HG02884 (cell line): ENCODE measurements around the gene QPCTL.

ENCODE experiments used
- ATAC-seq: cut with Tn5 transposase; IDR thresholded peaks from one replicate; pipeline ENCODE4 v1.9.1; 2021; ENCODE audit warnings: mild to moderate bottlenecking, moderate library complexity; ENCODE audit not compliant: unreplicated experiment

QPCTL gene

GRCh38 chr19:45692187-45693105 is at the start of gene QPCTL:
QPCTL (plus strand) TSS chr19:45692666; CDS start chr19:45692704, 38 bp downstream.
- peak; percentile 81 for ATAC-seq

GRCh38 chr19:45643024-45643926 is 49.2 kb upstream of the QPCTL start:
- no peak for ATAC-seq

GRCh38 chr19:45643927-45644771 is 48.3 kb upstream of the QPCTL start:
- no peak for ATAC-seq

GRCh38 chr19:45645068-45645630 is 47.3 kb upstream of the QPCTL start:
- no peak for ATAC-seq

- no peak for ATAC-seq
Measured at GRCh38 chr19:45645631-45646344, 46.7 kb upstream of the QPCTL start.

- no peak for ATAC-seq
Measured at GRCh38 chr19:45646345-45646698, 46.1 kb upstream of the QPCTL start.

GRCh38 chr19:45650722-45651121 is 41.7 kb upstream of the QPCTL start:
- ATAC-seq = no peak

- ATAC-seq = no peak
Measured at GRCh38 chr19:45653634-45654033, 38.8 kb upstream of the QPCTL start.

- ATAC-seq = no peak
Measured at GRCh38 chr19:45655073-45655472, 37.4 kb upstream of the QPCTL start.

- no peak for ATAC-seq
Measured at GRCh38 chr19:45657520-45658167, 34.8 kb upstream of the QPCTL start.

GRCh38 chr19:45659096-45659729 is 33.3 kb upstream of the QPCTL start:
- no peak for ATAC-seq

- no peak for ATAC-seq
Measured at GRCh38 chr19:45660636-45661035, 31.8 kb upstream of the QPCTL start.

GRCh38 chr19:45663800-45664199 is 28.7 kb upstream of the QPCTL start:
- no peak for ATAC-seq

- no peak for ATAC-seq
Measured at GRCh38 chr19:45664575-45664974, 27.9 kb upstream of the QPCTL start.

GRCh38 chr19:45667620-45668341 is 24.7 kb upstream of the QPCTL start, which contains the start of gene GIPR:
GIPR (plus strand) TSS chr19:45668221; CDS start chr19:45669521, 1,300 bp downstream.
- ATAC-seq = no peak

- no peak for ATAC-seq
Measured at GRCh38 chr19:45668342-45668871, 24.1 kb upstream of the QPCTL start.

GRCh38 chr19:45670670-45671453 is 21.6 kb upstream of the QPCTL start:
- ATAC-seq = no peak
